GM21717 (cell line): ENCODE measurements around the gene COMMD1.

Experiments
- ATAC-seq: cut with Tn5 transposase; IDR thresholded peaks from one replicate; pipeline ENCODE4 v1.9.1; 2021; ENCODE audit warnings: mild to moderate bottlenecking, moderate library complexity; ENCODE audit not compliant: unreplicated experiment

The COMMD1 gene

DNA sequence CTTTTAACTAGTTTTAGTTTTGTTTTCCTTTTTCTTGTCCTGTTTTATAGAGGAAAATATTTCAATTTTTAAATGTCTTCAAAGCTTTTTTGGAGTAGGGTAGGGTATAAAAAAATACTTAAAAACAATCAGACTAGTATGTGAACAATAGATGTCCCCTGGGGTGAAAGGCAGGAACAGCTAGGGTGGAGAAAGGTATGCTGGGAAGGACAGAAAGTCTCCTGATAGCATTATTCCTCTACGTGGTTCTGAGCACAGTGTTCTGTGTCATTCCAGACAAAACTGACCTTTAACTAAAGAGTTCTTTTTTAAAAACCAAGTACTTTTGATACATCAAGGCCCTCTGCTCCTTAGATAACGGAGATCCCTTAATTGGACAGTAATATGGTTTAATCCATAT, 258.4 kb downstream of the COMMD1 start:
- ATAC-seq = no peak

DNA sequence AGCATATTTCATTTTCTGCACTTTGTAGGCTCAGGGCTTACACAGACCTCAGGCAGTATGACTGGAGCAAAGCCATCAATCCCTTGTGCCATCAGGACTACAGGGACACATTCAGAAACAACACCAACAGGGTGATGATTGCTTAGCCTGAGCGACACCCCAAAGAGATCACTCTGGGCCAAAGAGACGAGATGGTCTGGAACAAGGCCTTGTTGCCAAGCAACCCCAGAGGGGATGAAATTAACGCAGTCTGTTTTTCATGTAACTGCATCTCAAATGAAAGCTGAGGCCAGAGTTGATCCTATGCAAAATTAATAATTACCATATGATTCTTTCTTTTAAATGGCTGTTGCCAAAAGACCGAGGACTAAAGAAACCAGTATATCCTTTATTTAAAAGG, 270.3 kb downstream of the COMMD1 start:
- ATAC-seq = no peak

- no peak for ATAC-seq
These were observed 271.3 kb downstream of the COMMD1 start for GRCh38 chr2:62176801-62177200.

GRCh38 chr2:62177392-62178049, 272.0 kb downstream of the COMMD1 start:
- no peak for ATAC-seq

DNA sequence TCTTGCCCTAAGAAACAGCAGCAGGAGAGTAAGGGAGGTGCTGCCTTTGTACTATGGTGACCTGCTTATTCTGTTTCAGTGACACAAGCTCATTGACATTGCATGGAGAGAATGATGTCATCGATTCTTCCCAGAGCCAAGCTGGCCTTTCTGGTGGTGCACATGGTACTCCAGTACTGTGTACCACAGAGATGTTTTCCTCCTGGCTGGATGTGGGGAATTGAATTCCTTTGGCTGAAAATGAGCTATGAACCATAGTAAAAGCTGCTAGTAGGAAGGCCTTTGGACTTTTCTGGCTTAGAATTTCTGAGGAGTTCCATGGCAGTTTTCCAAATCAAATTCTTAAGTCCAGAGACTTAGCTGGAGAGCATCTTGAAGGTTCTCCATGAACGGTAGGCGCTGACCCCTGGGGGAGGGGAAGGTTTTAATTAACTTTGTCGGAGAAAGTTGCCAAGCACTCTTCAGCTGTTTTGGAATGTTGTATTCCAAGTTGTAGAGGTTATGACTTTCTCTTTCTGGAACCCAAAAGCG, 273.3 kb downstream of the COMMD1 start:
- ATAC-seq = no peak

DNA sequence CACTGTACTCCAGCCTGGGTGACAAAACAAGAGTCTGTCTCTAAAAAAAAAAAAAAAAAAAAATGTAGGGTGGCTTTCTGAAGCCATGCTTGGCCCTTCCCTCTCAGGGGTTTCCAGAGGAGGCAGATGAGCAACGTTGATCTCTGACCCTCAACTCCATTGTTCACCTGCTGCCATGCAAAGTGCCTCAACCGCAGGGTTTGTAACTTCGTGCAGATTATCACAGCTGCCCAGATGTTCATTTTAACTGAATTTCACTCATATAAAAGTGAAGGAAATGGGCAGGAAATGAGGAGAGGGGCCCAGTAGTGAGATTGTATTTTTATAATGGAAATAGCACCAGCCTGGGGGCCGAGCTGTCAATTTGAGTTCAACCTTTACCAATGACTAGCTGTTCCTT, 275.5 kb downstream of the COMMD1 start:
- no peak for ATAC-seq

- ATAC-seq = no peak
These were observed 276.4 kb downstream of the COMMD1 start for GRCh38 chr2:62181843-62182242.

GRCh38 chr2:62184512-62185230, 279.2 kb downstream of the COMMD1 start:
- no peak for ATAC-seq
